Glutamatergic neuron (in vitro differentiated cells): Measurements from ENCODE around the gene CCDC198. TPM values are rescaled to one million over a fixed set of nuclear protein-coding genes. Genes with fewer than 3 reads are reported as not detected.

Source experiments
- DNase-seq: peaks from one replicate; pipeline ENCODE4 v3.0.0; 2022
- H3K27ac Mint-ChIP-seq: one replicate; pipeline ENCODE4 v1.8.0; 2020; ENCODE audit warnings: mild to moderate bottlenecking, mixed read lengths, inconsistent platforms; ENCODE audit not compliant: unreplicated experiment
- H3K27me3 Mint-ChIP-seq: one replicate; pipeline ENCODE4 v1.8.0; 2020; ENCODE audit warnings: mild to moderate bottlenecking, moderate library complexity, mixed read lengths, inconsistent platforms; ENCODE audit not compliant: unreplicated experiment
- H3K36me3 Mint-ChIP-seq: one replicate; pipeline ENCODE4 v1.8.0; 2020; ENCODE audit warnings: mild to moderate bottlenecking, mixed read lengths, inconsistent platforms; ENCODE audit not compliant: unreplicated experiment
- H3K4me1 Mint-ChIP-seq: one replicate; pipeline ENCODE4 v1.8.0; 2020; ENCODE audit warnings: mild to moderate bottlenecking, low read depth, mixed read lengths, inconsistent platforms; ENCODE audit not compliant: unreplicated experiment
- H3K4me3 Mint-ChIP-seq: one replicate; pipeline ENCODE4 v1.8.0; 2020; ENCODE audit warnings: mild to moderate bottlenecking, mixed read lengths, inconsistent platforms; ENCODE audit not compliant: unreplicated experiment
- H3K9me3 Mint-ChIP-seq: one replicate; pipeline ENCODE4 v1.8.0; 2020; ENCODE audit warnings: mild to moderate bottlenecking, moderate library complexity, mixed read lengths, inconsistent platforms; ENCODE audit not compliant: unreplicated experiment
- total RNA-seq: library from RNA; stranded (reverse); fragmentation: NEBNext Ultra II Directional; extraction: Animal tissue kit (Norgen Biotek cat#: 25700); gene quantifications from one replicate; pipeline ENCODE4 v1.2.1, GENCODE V29; 2021; ENCODE audit not compliant: unreplicated experiment
- TF ChIP-seq, protein P1 (sequence below): fragments of 200-600 bp; sonication (generic); IDR thresholded peaks from one replicate; pipeline ENCODE4 v1.5.0; 2021; ENCODE audit not compliant: partially characterized antibody, unreplicated experiment

Gene CCDC198
- total RNA-seq, 1 donor from 2014 or later = not detected

DNA sequence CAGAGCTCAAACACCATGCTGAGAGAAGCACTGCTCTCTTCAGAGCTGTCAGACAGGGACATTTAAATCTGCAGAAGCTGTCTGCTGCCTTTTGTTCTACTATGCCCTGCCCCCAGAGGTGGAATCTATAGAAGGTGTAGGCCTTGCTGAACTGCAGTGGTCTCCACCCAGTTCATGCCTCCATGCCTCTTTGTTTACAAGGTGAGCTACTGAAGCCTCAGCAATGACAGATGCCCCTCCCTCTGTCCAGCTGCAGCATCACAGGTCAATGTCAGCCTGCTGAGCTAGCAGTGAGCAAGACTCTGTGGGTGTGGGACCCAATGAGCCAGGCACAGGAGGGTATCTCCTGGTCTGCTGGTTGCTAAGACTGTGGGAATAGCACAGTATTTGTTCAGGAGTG lies 25.4 kb upstream of the CCDC198 start:
- no peak for DNase-seq
- Mint-ChIP-seq H3K27me3 (no peaks in the 10 kb centered on the region), H3K4me1 (no peaks in the 10 kb centered on the region), H3K36me3 (peaks cover 34% of the 10 kb centered on the region), H3K4me3 (no peak overlapping the region), H3K27ac (no peak overlapping the region), H3K9me3 (peaks cover 15% of the 10 kb centered on the region)
- TF ChIP-seq, protein P1, sequence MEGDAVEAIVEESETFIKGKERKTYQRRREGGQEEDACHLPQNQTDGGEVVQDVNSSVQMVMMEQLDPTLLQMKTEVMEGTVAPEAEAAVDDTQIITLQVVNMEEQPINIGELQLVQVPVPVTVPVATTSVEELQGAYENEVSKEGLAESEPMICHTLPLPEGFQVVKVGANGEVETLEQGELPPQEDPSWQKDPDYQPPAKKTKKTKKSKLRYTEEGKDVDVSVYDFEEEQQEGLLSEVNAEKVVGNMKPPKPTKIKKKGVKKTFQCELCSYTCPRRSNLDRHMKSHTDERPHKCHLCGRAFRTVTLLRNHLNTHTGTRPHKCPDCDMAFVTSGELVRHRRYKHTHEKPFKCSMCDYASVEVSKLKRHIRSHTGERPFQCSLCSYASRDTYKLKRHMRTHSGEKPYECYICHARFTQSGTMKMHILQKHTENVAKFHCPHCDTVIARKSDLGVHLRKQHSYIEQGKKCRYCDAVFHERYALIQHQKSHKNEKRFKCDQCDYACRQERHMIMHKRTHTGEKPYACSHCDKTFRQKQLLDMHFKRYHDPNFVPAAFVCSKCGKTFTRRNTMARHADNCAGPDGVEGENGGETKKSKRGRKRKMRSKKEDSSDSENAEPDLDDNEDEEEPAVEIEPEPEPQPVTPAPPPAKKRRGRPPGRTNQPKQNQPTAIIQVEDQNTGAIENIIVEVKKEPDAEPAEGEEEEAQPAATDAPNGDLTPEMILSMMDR = no peak

DNA sequence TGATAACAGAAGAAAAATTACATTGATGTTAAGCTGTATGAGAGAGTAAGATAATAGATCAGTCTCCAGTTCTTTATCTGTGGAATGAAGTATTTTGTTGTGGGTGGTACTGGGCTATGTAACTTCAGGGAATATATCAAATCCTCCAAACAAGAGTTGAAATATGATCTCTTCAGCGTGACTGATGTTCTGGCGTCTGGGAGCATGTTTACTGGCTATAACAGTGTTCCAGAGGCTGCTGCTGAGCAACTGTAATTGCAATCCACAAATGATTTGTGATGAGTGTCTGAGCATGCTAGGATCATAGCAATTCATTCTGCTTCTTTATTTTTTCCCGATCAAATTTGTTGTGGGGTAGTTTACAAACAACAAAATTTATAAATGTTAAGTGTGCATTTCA lies 18.6 kb upstream of the CCDC198 start:
- Mint-ChIP-seq H3K27ac (no peak overlapping the region), H3K9me3 (peaks cover 2% of the 10 kb centered on the region), H3K27me3 (no peaks in the 10 kb centered on the region), H3K4me3 (no peak overlapping the region), H3K4me1 (peaks cover 4% of the 10 kb centered on the region), H3K36me3 (peaks cover 7% of the 10 kb centered on the region)
- TF ChIP-seq, protein P1 = no peak
- no peak for DNase-seq

DNA sequence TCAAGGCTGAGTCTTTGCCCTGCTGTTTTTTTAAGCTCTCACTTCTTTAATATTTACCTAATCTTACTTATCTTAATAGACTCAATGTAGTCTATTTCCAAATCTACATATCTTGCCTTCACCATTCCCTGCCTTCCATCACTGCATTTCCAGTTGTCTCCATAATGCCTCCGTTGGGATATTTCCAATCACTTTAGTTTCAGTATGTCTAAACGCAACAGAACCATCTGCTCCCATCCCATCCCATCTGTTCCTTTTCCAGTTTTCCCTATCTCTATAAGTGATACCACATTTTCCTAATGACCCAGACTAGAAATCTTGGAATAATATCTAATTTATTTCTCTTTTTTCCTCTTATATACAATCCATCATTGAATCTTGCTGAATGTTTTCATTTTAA lies 15.1 kb upstream of the CCDC198 start:
- Mint-ChIP-seq H3K27me3 (peaks cover 2% of the 10 kb centered on the region), H3K4me3 (no peak overlapping the region), H3K4me1 (peaks cover 17% of the 10 kb centered on the region), H3K27ac (no peak overlapping the region), H3K9me3 (no peaks in the 10 kb centered on the region), H3K36me3 (no peaks in the 10 kb centered on the region)
- no peak for DNase-seq
- TF ChIP-seq, protein P1 = no peak

DNA sequence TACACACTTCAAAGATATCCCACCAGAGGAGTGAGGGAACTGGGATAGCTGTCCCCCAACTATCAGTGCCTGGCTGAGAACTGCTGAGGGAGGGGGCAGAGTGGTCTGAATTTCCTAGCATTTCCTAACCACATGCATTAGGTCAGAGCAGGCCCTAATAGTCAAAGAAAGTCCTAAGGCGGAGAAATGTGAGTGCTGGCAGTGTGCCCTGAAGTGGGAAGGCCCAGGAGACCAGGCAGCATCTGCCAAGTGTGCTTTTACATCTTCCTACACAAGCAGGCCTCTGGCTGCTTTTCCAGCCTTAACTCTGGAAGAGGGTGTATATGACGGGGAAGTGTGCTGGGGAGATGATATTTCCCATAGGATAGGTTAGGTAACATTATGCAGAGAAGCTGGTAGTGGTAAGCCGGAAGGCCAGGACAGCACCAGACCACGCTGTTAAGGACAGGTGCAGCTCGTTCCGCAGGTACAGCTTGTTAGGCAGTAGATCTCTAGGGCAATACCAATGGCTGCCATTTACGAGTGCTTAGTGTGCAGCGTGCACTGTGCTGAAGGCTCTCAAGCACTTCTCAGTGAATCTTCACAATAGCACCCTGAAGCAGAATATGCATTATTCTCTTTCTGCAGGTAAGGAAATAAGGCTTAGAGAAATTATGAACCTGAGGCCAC lies 9.1 kb upstream of the CCDC198 start:
- H3K27me3 Mint-ChIP-seq = peaks cover 2% of the 10 kb centered on the region
- TF ChIP-seq, protein P1 = no peak
- H3K4me3 Mint-ChIP-seq = peak overlapping the region; percentile 67
- H3K4me1 Mint-ChIP-seq = peaks cover 38% of the 10 kb centered on the region
- H3K36me3 Mint-ChIP-seq = no peaks in the 10 kb centered on the region
- H3K27ac Mint-ChIP-seq = peak overlapping the region; percentile 75
- DNase-seq = peak; percentile 34
- no peaks in the 10 kb centered on the region for H3K9me3 Mint-ChIP-seq

DNA sequence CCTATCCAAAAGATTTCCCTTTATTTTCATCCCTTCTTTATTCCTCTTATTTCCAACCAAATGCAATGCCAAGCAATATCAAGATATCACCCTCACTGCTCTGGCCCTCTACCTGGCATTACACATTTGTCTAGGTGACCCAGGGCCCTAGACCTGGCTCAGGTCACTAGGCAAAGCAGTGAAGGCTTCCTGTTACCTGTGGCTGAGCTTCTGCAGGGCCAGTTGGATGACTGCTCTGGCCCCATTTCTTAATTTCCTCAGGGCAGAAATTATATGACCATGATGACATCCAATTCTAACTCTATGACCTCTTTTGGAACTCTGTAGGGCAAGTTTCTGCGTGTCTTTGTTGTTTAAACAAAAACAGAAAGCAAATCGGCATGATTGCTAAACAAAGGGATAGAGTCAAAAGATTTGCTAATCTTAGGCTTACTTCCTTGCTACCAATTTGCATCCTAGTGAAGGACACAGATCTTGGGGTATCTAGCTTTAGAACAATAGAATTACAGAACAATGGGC lies 7.4 kb upstream of the CCDC198 start:
- Mint-ChIP-seq H3K36me3 (no peaks in the 10 kb centered on the region), H3K9me3 (no peaks in the 10 kb centered on the region), H3K27ac (no peak overlapping the region), H3K4me3 (no peak overlapping the region), H3K27me3 (peaks cover 4% of the 10 kb centered on the region), H3K4me1 (peaks cover 36% of the 10 kb centered on the region)
- TF ChIP-seq, protein P1 = no peak
- DNase-seq = no peak
